H9 (cell line): ENCODE measurements around the gene PARP6. TPM values are rescaled to one million over a fixed set of nuclear protein-coding genes. Genes with fewer than 3 reads are reported as not detected.
A peak's percentile ranks its signal among the peaks of the same experiment; 100 is the strongest.

Source experiments
- DNase-seq: peaks from one replicate; pipeline ENCODE4 v3.0.0-alpha.2; 2017
- H2AFZ ChIP-seq: one replicate; pipeline ENCODE4 v1.6.1; 2013; ENCODE audit warnings: mild to moderate bottlenecking, low read length, control low read depth, moderate library complexity
- H2AK5ac ChIP-seq: 2 replicates; pipeline ENCODE4 v1.6.1; 2013; ENCODE audit warnings: low read length, control low read depth, mixed read lengths; ENCODE audit not compliant: insufficient read length
- H2BK120ac ChIP-seq: one replicate; pipeline ENCODE4 v1.6.1; 2013; ENCODE audit warnings: low read depth, mild to moderate bottlenecking, low read length, control low read depth, inconsistent platforms; ENCODE audit not compliant: poor library complexity, severe bottlenecking
- H2BK12ac ChIP-seq: 2 replicates; pipeline ENCODE4 v1.6.1; 2013; ENCODE audit warnings: low read length, control low read depth, mixed read lengths, low read depth; ENCODE audit not compliant: insufficient read length
- H2BK15ac ChIP-seq: 2 replicates; pipeline ENCODE4 v1.6.1; 2013; ENCODE audit warnings: low read depth, low read length, control low read depth
- H2BK20ac ChIP-seq: one replicate; pipeline ENCODE4 v1.6.1; 2013; ENCODE audit warnings: low read depth, mild to moderate bottlenecking, low read length, control low read depth, inconsistent platforms; ENCODE audit not compliant: poor library complexity, severe bottlenecking
- H2BK5ac ChIP-seq: 2 replicates; pipeline ENCODE4 v1.6.1; 2013; ENCODE audit warnings: low read length, control low read depth, mixed read lengths; ENCODE audit not compliant: insufficient read length
- H3K14ac ChIP-seq: 2 replicates; pipeline ENCODE4 v1.6.1; 2013; ENCODE audit warnings: low read length, control low read depth; ENCODE audit not compliant: insufficient read depth
- H3K18ac ChIP-seq: 2 replicates; pipeline ENCODE4 v1.6.1; 2013; ENCODE audit warnings: low read depth, mild to moderate bottlenecking, mixed read lengths, low read length, control low read depth; ENCODE audit not compliant: insufficient read length
- H3K23ac ChIP-seq: 2 replicates; pipeline ENCODE4 v1.6.1; 2013; ENCODE audit warnings: low read length, control low read depth, mixed read lengths, low read depth; ENCODE audit not compliant: insufficient read length
- H3K23me2 ChIP-seq: 2 replicates; pipeline ENCODE4 v1.6.1; 2013; ENCODE audit warnings: low read depth, mild to moderate bottlenecking, mixed read lengths, low read length, control low read depth; ENCODE audit not compliant: insufficient read length, poor library complexity, severe bottlenecking
- H3K27ac ChIP-seq: 2 replicates; pipeline ENCODE4 v1.5.1; 2013; ENCODE audit warnings: low read length, control low read depth, mixed read lengths, low read depth; ENCODE audit not compliant: insufficient read length
- H3K27me3 ChIP-seq: 2 replicates; pipeline ENCODE4 v1.6.1; 2013; ENCODE audit warnings: low read length, control low read depth, inconsistent platforms; ENCODE audit not compliant: insufficient read depth
- H3K4ac ChIP-seq: 2 replicates; pipeline ENCODE4 v1.6.1; 2013; ENCODE audit warnings: low read depth, mild to moderate bottlenecking, control low read depth, inconsistent platforms, low read length, moderate library complexity
- H3K4me1 ChIP-seq: 2 replicates; pipeline ENCODE4 v1.6.1; 2013; ENCODE audit warnings: low read length, control low read depth, inconsistent platforms; ENCODE audit not compliant: insufficient read depth
- H3K4me2 ChIP-seq: 2 replicates; pipeline ENCODE4 v1.6.1; 2013; ENCODE audit warnings: low read length, control low read depth, mixed read lengths; ENCODE audit not compliant: insufficient read length, insufficient read depth
- H3K56ac ChIP-seq: 2 replicates; pipeline ENCODE4 v1.6.1; 2013; ENCODE audit warnings: low read depth, mild to moderate bottlenecking, mixed read lengths, low read length, control low read depth; ENCODE audit not compliant: insufficient read length
- H3K79me1 ChIP-seq: 2 replicates; pipeline ENCODE4 v1.6.1; 2013; ENCODE audit warnings: low read depth, mild to moderate bottlenecking, moderate library complexity, low read length, control low read depth, inconsistent platforms; ENCODE audit not compliant: insufficient read depth, poor library complexity, severe bottlenecking
- H3K79me2 ChIP-seq: 2 replicates; pipeline ENCODE4 v1.6.1; 2013; ENCODE audit warnings: low read length, control low read depth, inconsistent platforms; ENCODE audit not compliant: insufficient read depth
- H3K9ac ChIP-seq: 2 replicates; pipeline ENCODE4 v1.6.1; 2013; ENCODE audit warnings: low read length, control low read depth, mixed read lengths; ENCODE audit not compliant: insufficient read length; ENCODE audit errors: extremely low read depth
- H3K9me3 ChIP-seq: one replicate; pipeline ENCODE4 v1.6.1; 2013; ENCODE audit warnings: low read depth, low read length, inconsistent platforms; ENCODE audit not compliant: control insufficient read depth
- H3T11ph ChIP-seq: one replicate; pipeline ENCODE4 v1.6.1; 2013; ENCODE audit warnings: mild to moderate bottlenecking, low read length, control low read depth, inconsistent platforms
- H4K20me1 ChIP-seq: one replicate; pipeline ENCODE4 v1.6.1; 2013; ENCODE audit not compliant: control insufficient read depth, insufficient read length, insufficient read depth
- H4K5ac ChIP-seq: 2 replicates; pipeline ENCODE4 v1.6.1; 2013; ENCODE audit warnings: low read depth, mild to moderate bottlenecking, mixed read lengths, low read length, control low read depth; ENCODE audit not compliant: insufficient read length
- H4K8ac ChIP-seq: replicated peaks from 2 replicates; pipeline ENCODE4 v1.6.1; 2013; ENCODE audit warnings: low read length, control low read depth, mixed read lengths, low read depth; ENCODE audit not compliant: insufficient read length
- H4K91ac ChIP-seq: 2 replicates; pipeline ENCODE4 v1.6.1; 2013; ENCODE audit warnings: low read depth, mild to moderate bottlenecking, moderate library complexity, mixed read lengths, low read length, control low read depth; ENCODE audit not compliant: insufficient read length
- H3K27ac Mint-ChIP-seq, 3 experiments: 2 replicates in 2 of 3; 3 replicates in 1 of 3; pipeline ENCODE4 v1.8.0; 2020 to 2021; ENCODE audit warnings: mixed read lengths in 3 of 3, mild to moderate bottlenecking in 1 of 3, moderate library complexity in 1 of 3
- H3K27me3 Mint-ChIP-seq: 2 replicates; pipeline ENCODE4 v1.8.0; 2021; ENCODE audit warnings: low read depth, mild to moderate bottlenecking, moderate library complexity, mixed read lengths
- H3K36me3 Mint-ChIP-seq, 3 experiments: 2 replicates in 2 of 3; 3 replicates in 1 of 3; pipeline ENCODE4 v1.8.0; 2020 to 2021; ENCODE audit warnings: low read depth in 3 of 3, mixed read lengths in 3 of 3; ENCODE audit not compliant: insufficient read depth in 1 of 3
- H3K4me1 Mint-ChIP-seq, 2 experiments: 2 replicates each; pipeline ENCODE4 v1.8.0; 2020; ENCODE audit warnings: mixed read lengths in 2 of 2
- H3K4me3 Mint-ChIP-seq, 2 experiments: 2 replicates in 1 of 2; 3 replicates in 1 of 2; pipeline ENCODE4 v1.8.0; 2020 to 2021; ENCODE audit warnings: mild to moderate bottlenecking in 2 of 2, mixed read lengths in 2 of 2, moderate library complexity in 1 of 2
- H3K9me3 Mint-ChIP-seq, 2 experiments: 2 replicates in 1 of 2; 3 replicates in 1 of 2; pipeline ENCODE4 v1.8.0; 2020; ENCODE audit warnings: mild to moderate bottlenecking in 2 of 2, mixed read lengths in 2 of 2, moderate library complexity in 1 of 2
- CTCF ChIP-seq: fragments of 200-600 bp; sonication (generic); conservative IDR thresholded peaks from 3 replicates; pipeline ENCODE4 v1.8.0; 2021; ENCODE audit warnings: antibody characterized with exemption, mild to moderate bottlenecking
- WGBS: extraction: QIAGEN DNeasy Blood & Tissue Kit; methylation state at CpG from one replicate; pipeline ENCODE4 v1.1.7; 2013; ENCODE audit warnings: missing lambda C conversion rate, low lambda C conversion rate, mixed read lengths; ENCODE audit not compliant: insufficient read length; ENCODE audit errors: extremely low coverage; 5-methylcytosine and 5-hydroxymethylcytosine counted together
- total RNA-seq: library from RNA; stranded (reverse); gene quantifications from 2 replicates; pipeline ENCODE4 v1.2.1, GENCODE V29; 2021

PARP6 gene
- total RNA-seq, 1 experiment from 2014 or later, result 54.4 TPM

- no peaks in the 10 kb centered on the region for H3K79me1 ChIP-seq
- H3K4ac ChIP-seq, result no peak overlapping the region
- H3K9ac ChIP-seq, result no peak overlapping the region
- no peak overlapping the region for H3K14ac ChIP-seq
- no peak overlapping the region for H4K91ac ChIP-seq
- no peaks in the 10 kb centered on the region for H3K9me3 ChIP-seq
- no peak for TF ChIP-seq CTCF
- no peak overlapping the region for H2BK5ac ChIP-seq
- H2AK5ac ChIP-seq, result no peak overlapping the region
- no peak overlapping the region for H3K27ac ChIP-seq
- no peaks in the 10 kb centered on the region; a peak in 1 of 5 replicates for H3K9me3 Mint-ChIP-seq
- no peak overlapping the region for H3K56ac ChIP-seq
- H3K23ac ChIP-seq, result no peak overlapping the region
- H3K23me2 ChIP-seq, result no peaks in the 10 kb centered on the region
- no peak overlapping the region for H3K18ac ChIP-seq
- H3K27me3 ChIP-seq, result peaks cover 6% of the 10 kb centered on the region; the same call in 1 of the 2 replicates
- no peaks in the 10 kb centered on the region for H4K20me1 ChIP-seq
- no CpG with 5 or more reads among the region's 2 CpGs for WGBS
- no peak overlapping the region for H2AFZ ChIP-seq
- peaks cover 88% of the 10 kb centered on the region for H3K27me3 Mint-ChIP-seq
- H2BK12ac ChIP-seq, result no peak overlapping the region
- H3K79me2 ChIP-seq, result no peaks in the 10 kb centered on the region
- peaks cover 39 to 71% (median 52%) of the 10 kb centered on the region in 3 experiments for H3K36me3 Mint-ChIP-seq
- peaks cover 24 to 25% of the 10 kb centered on the region in 2 experiments for H3K4me1 Mint-ChIP-seq
- H4K5ac ChIP-seq, result no peak overlapping the region
- no peak overlapping the region for H2BK120ac ChIP-seq
- no peak overlapping the region for H2BK20ac ChIP-seq
- no peak overlapping the region for H3T11ph ChIP-seq
- no peaks in the 10 kb centered on the region for H3K4me1 ChIP-seq
- peak overlapping the region in 1 of 2 experiments; percentile 40; a peak in 1 of 5 replicates for H3K4me3 Mint-ChIP-seq
- DNase-seq, result no peak
- H4K8ac ChIP-seq, result no peak overlapping the region
- H3K27ac Mint-ChIP-seq, result no peak overlapping the region; a peak in 1 of 7 replicates
- no peak overlapping the region for H2BK15ac ChIP-seq
- H3K4me2 ChIP-seq, result no peak overlapping the region
Measured at GRCh38 chr15:72242775-72243370, 29.5 kb downstream of the PARP6 start.
